Hepatocyte (in vitro differentiated cells): ENCODE measurements around the gene PREX1. TPM values are rescaled to one million over a fixed set of nuclear protein-coding genes. Genes with fewer than 3 reads are reported as not detected.

Experiments
- DNase-seq: peaks from one replicate; pipeline ENCODE4 v3.0.0-alpha.2; 2016; ENCODE audit warnings: low spot score
- H2AFZ ChIP-seq: fragments of 200-600 bp; sonication (generic); 2 replicates; pipeline ENCODE4 v1.6.0; 2016; ENCODE audit warnings: antibody characterized with exemption, mild to moderate bottlenecking
- H3K27ac ChIP-seq: fragments of 200-600 bp; sonication (generic); 2 replicates; pipeline ENCODE4 v1.5.1; 2016; ENCODE audit warnings: mild to moderate bottlenecking
- H3K27me3 ChIP-seq: fragments of 200-600 bp; sonication (generic); 2 replicates; pipeline ENCODE4 v1.6.1; 2016
- H3K36me3 ChIP-seq: fragments of 200-600 bp; sonication (generic); replicated peaks from 2 replicates; pipeline ENCODE4 v1.5.1; 2016; ENCODE audit warnings: low read depth; ENCODE audit not compliant: insufficient read depth
- H3K4me1 ChIP-seq: fragments of 200-600 bp; sonication (generic); 2 replicates; pipeline ENCODE4 v1.5.1; 2016; ENCODE audit warnings: mild to moderate bottlenecking, moderate library complexity; ENCODE audit not compliant: insufficient read depth
- H3K4me2 ChIP-seq: fragments of 200-600 bp; sonication (generic); 2 replicates; pipeline ENCODE4 v1.6.0; 2016
- H3K4me3 ChIP-seq: fragments of 200-600 bp; sonication (generic); 2 replicates; pipeline ENCODE4 v1.5.1; 2016; ENCODE audit warnings: mild to moderate bottlenecking
- H3K79me2 ChIP-seq: fragments of 200-600 bp; sonication (generic); 2 replicates; pipeline ENCODE4 v1.6.0; 2017; ENCODE audit warnings: mild to moderate bottlenecking
- H3K9me2 ChIP-seq: fragments of 200-600 bp; sonication (generic); replicated peaks from 2 replicates; pipeline ENCODE4 v1.6.0; 2017; ENCODE audit warnings: mild to moderate bottlenecking; ENCODE audit not compliant: insufficient read depth
- H3K9me3 ChIP-seq: fragments of 200-600 bp; sonication (generic); 2 replicates; pipeline ENCODE4 v1.5.1; 2016; ENCODE audit warnings: low read depth, mild to moderate bottlenecking
- H4K20me1 ChIP-seq: fragments of 200-600 bp; sonication (generic); 2 replicates; pipeline ENCODE4 v1.6.0; 2016; ENCODE audit warnings: mild to moderate bottlenecking; ENCODE audit not compliant: insufficient read depth, poor library complexity, severe bottlenecking
- EZH2 ChIP-seq: fragments of 200-600 bp; sonication (generic); IDR thresholded peaks from 2 replicates; pipeline ENCODE4 v1.6.1; 2016; ENCODE audit warnings: antibody characterized with exemption, mild to moderate bottlenecking, borderline replicate concordance
- EZH2phosphoT487 ChIP-seq: fragments of 200-600 bp; sonication (generic); IDR thresholded peaks from one replicate; pipeline ENCODE4 v1.6.1; 2018; ENCODE audit warnings: antibody characterized with exemption, mild to moderate bottlenecking, low read depth, moderate library complexity; ENCODE audit not compliant: unreplicated experiment, severe bottlenecking
- WGBS: methylation state at CpG from one replicate; pipeline ENCODE4 v1.1.6; 2016; ENCODE audit warnings: low lambda C conversion rate; ENCODE audit errors: missing lambda C conversion rate; 5-methylcytosine and 5-hydroxymethylcytosine counted together
- polyA plus RNA-seq: library from polyadenylated mRNA; unstranded; fragments of >200 nt; fragmentation: Nextera tagmentation; extraction: Ambion mirVana; gene quantifications from 2 replicates; pipeline ENCODE4 v1.2.1, GENCODE V29; 2016
- total RNA-seq: library from RNA; depleted of rRNA; stranded (reverse); fragments of >200 nt; gene quantifications from 2 replicates; pipeline ENCODE4 v1.2.3, GENCODE V29; 2014
- TF ChIP-seq, protein P1 (sequence below): fragments of 200-600 bp; sonication (generic); IDR thresholded peaks from 2 replicates; pipeline ENCODE4 v1.5.1; 2016; ENCODE audit warnings: antibody characterized with exemption, mild to moderate bottlenecking; ENCODE audit not compliant: poor library complexity

Gene PREX1
- total and polyA plus RNA-seq, 2 experiments from 2014 or later: 1.8 to 2.9 TPM

DNA sequence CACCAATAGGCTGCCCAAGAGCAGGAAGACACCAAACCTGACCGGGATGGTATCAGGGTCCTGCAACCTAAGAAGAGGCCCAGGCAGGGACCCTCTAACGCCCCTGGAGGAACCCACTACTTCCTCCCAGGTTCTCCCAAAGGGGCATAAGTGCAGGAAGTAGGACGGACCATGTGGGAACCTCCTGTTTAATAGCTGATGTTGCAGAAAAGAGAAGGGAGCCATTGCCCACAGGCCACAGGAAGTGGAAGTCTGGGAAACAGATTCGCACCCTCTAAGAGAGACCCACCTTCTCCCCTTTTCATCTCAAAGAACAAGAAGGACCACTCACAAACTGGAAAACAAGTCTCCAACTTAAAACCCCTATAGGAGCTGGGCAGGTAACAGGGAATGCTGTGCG lies 18.1 kb downstream of the PREX1 start:
- no peaks in the 10 kb centered on the region for H3K27me3 ChIP-seq
- DNase-seq: no peak
- H3K9me3 ChIP-seq: no peaks in the 10 kb centered on the region
- H3K79me2 ChIP-seq: no peaks in the 10 kb centered on the region
- TF ChIP-seq EZH2 (no peak), EZH2phosphoT487 (no peak)
- TF ChIP-seq, protein P1, sequence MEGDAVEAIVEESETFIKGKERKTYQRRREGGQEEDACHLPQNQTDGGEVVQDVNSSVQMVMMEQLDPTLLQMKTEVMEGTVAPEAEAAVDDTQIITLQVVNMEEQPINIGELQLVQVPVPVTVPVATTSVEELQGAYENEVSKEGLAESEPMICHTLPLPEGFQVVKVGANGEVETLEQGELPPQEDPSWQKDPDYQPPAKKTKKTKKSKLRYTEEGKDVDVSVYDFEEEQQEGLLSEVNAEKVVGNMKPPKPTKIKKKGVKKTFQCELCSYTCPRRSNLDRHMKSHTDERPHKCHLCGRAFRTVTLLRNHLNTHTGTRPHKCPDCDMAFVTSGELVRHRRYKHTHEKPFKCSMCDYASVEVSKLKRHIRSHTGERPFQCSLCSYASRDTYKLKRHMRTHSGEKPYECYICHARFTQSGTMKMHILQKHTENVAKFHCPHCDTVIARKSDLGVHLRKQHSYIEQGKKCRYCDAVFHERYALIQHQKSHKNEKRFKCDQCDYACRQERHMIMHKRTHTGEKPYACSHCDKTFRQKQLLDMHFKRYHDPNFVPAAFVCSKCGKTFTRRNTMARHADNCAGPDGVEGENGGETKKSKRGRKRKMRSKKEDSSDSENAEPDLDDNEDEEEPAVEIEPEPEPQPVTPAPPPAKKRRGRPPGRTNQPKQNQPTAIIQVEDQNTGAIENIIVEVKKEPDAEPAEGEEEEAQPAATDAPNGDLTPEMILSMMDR: no peak
- WGBS: 91% methylated on average over 5 of the region's 5 CpGs
- no peaks in the 10 kb centered on the region for H3K9me2 ChIP-seq
- H3K4me3 ChIP-seq: no peak overlapping the region
- H3K36me3 ChIP-seq: no peaks in the 10 kb centered on the region
- H2AFZ ChIP-seq: no peak overlapping the region
- H4K20me1 ChIP-seq: no peaks in the 10 kb centered on the region
- no peak overlapping the region for H3K4me2 ChIP-seq
- H3K4me1 ChIP-seq: no peaks in the 10 kb centered on the region
- H3K27ac ChIP-seq: no peak overlapping the region

DNA sequence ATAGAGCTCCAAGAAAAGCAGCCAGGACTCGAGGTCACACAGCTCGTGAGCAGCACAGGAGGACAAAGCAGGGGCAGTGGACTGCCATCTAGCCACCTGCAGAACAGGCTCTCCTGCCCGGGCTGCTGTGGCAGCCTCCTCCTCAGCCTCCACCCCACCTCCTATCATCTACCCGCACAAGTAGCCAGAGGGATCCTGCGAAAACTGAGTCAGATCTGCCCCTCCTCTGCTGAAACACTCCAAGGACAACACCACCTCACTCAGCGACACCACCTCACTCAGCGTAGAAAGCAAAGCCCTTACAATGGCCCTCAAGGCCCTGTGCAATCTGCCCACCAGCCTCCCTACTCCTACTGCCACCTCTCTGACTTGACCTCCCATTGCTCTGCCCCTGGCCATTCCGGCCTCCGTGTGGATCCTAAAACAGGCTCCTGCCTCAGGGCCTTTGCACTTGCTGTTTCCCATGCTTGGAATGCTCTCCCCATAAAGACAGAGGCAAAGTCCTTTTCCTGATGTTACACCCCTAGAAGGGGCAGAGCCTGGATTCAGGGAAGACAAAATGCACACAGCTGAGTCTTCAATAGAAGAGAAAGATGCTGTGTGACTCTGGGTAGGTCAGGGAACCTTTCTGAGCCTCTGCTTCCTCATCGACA lies 19.3 kb downstream of the PREX1 start:
- 89% methylated on average over 10 of the region's 10 CpGs for WGBS
- Histone ChIP-seq H3K79me2 (no peaks in the 10 kb centered on the region), H3K9me3 (no peaks in the 10 kb centered on the region), H3K4me2 (no peak overlapping the region), H3K4me3 (no peak overlapping the region), H3K27me3 (no peaks in the 10 kb centered on the region), H3K36me3 (no peaks in the 10 kb centered on the region), H3K9me2 (no peaks in the 10 kb centered on the region), H2AFZ (no peak overlapping the region), H3K27ac (no peak overlapping the region), H3K4me1 (no peaks in the 10 kb centered on the region), H4K20me1 (no peaks in the 10 kb centered on the region)
- no peak for DNase-seq
- TF ChIP-seq EZH2phosphoT487: no peak
- TF ChIP-seq, protein P1: no peak
- no peak for TF ChIP-seq EZH2

DNA sequence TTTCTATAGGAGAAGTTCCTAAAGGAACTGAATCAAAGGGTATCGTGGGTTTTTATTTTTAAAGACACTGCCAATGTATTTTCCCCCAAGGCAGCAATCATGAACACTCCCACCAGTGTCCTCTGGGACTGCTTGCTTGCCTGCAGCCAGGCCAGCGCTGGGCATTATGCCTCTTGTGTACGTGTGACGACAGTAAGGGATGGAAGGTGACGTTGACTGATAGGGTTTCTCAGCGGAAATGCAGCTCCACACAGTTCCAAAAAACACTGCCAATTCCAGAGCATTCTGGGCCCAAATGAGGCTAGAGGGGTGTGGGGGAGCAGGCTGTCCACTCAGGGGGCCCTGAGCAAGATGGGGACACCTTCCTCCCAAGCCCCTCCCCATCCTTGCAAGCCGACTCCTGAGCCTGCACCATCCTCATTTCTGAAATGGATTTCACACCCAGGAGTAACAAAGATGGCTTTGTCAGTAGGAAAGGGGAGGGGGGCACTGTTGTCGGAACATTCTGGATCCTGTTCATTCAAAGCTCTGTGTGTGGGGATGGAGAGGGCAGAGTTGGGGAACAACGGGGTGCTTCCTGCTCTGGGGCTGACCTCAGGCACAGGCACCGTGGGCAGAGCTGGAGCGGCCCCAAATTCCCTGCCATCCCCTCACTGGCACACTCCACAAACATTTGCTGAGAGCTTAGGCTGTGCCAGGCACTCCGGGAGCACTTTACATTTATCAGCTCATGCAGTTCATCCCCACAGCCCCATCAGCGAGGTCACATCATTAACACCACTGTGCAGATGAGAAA lies 20.0 kb downstream of the PREX1 start:
- H3K9me2 ChIP-seq: no peaks in the 10 kb centered on the region
- no peak overlapping the region for H3K4me2 ChIP-seq
- no peaks in the 10 kb centered on the region for H3K9me3 ChIP-seq
- 89% methylated on average over 13 of the region's 13 CpGs for WGBS
- no peaks in the 10 kb centered on the region for H3K79me2 ChIP-seq
- H3K36me3 ChIP-seq: no peaks in the 10 kb centered on the region
- no peaks in the 10 kb centered on the region for H3K4me1 ChIP-seq
- TF ChIP-seq EZH2: no peak
- TF ChIP-seq EZH2phosphoT487: no peak
- TF ChIP-seq, protein P1: no peak
- H3K27me3 ChIP-seq: no peaks in the 10 kb centered on the region
- no peak overlapping the region for H3K27ac ChIP-seq
- no peak overlapping the region for H3K4me3 ChIP-seq
- H4K20me1 ChIP-seq: no peaks in the 10 kb centered on the region
- DNase-seq: no peak
- no peak overlapping the region for H2AFZ ChIP-seq
